Mucosa of rectum (tissue), 2 donors: ENCODE results near the gene TBCC.
"Not testable (repeated sequence)": the region's sequence is repeated elsewhere in the genome, so short reads cannot be mapped to it uniquely, and the experiment has no call there.

Source experiments
- H3K27ac ChIP-seq, 2 donors: one replicate each; pipeline ENCODE4 v1.7.0; 2013; ENCODE audit warnings: inconsistent platforms in 2 of 2, low read depth in 2 of 2, low read length in 2 of 2
- H3K27me3 ChIP-seq, 2 donors: one replicate each; pipeline ENCODE4 v1.7.0; 2013; ENCODE audit warnings: low read length in 2 of 2; ENCODE audit not compliant: control insufficient read depth in 2 of 2, insufficient read depth in 2 of 2
- H3K36me3 ChIP-seq, 2 donors: one replicate each; pipeline ENCODE4 v1.7.0; 2013; ENCODE audit warnings: low read length in 2 of 2; ENCODE audit not compliant: control insufficient read depth in 2 of 2, insufficient read depth in 2 of 2
- H3K4me1 ChIP-seq, 2 donors: one replicate each; pipeline ENCODE4 v1.7.0; 2013; ENCODE audit warnings: low read length in 2 of 2, mild to moderate bottlenecking in 1 of 2; ENCODE audit not compliant: control insufficient read depth in 2 of 2, insufficient read depth in 2 of 2
- H3K4me3 ChIP-seq, 2 donors: one replicate each; pipeline ENCODE4 v1.7.0; 2013; ENCODE audit warnings: low read length in 2 of 2
- H3K9ac ChIP-seq, 2 donors: one replicate each; pipeline ENCODE4 v1.7.0; 2013; ENCODE audit warnings: low read length in 2 of 2, low read depth in 1 of 2, mild to moderate bottlenecking in 1 of 2
- H3K9me3 ChIP-seq, 2 donors: one replicate each; pipeline ENCODE4 v1.7.0; 2013; ENCODE audit warnings: low read length in 2 of 2; ENCODE audit not compliant: control insufficient read depth in 2 of 2
- donor health status: healthy.
- donor health status: Normal muscosa, but diverticular disease.

The TBCC gene

GRCh38 chr6:42735976-42736375 is 9.9 kb downstream of the TBCC start:
- H3K27me3 ChIP-seq, result no peaks in the 10 kb centered on the region
- no peaks in the 10 kb centered on the region for H3K9me3 ChIP-seq
- no peaks in the 10 kb centered on the region for H3K4me1 ChIP-seq
- H3K9ac ChIP-seq, result no peak overlapping the region
- no peaks in the 10 kb centered on the region for H3K36me3 ChIP-seq
- no peak overlapping the region for H3K27ac ChIP-seq
- no peak overlapping the region for H3K4me3 ChIP-seq

- H3K4me1 ChIP-seq, H3K4me3 ChIP-seq, H3K27me3 ChIP-seq, H3K27ac ChIP-seq, H3K36me3 ChIP-seq, H3K9ac ChIP-seq, H3K9me3 ChIP-seq: not testable (repeated sequence)
Measured at GRCh38 chr6:42733867-42734481, 11.9 kb downstream of the TBCC start.

- H3K27me3 ChIP-seq, result no peaks in the 10 kb centered on the region
- no peaks in the 10 kb centered on the region for H3K36me3 ChIP-seq
- H3K27ac ChIP-seq, result no peak overlapping the region
- no peak overlapping the region for H3K4me3 ChIP-seq
- peaks cover 4 to 7% of the 10 kb centered on the region in 2 donors for H3K4me1 ChIP-seq
- H3K9me3 ChIP-seq, result no peaks in the 10 kb centered on the region
- no peak overlapping the region for H3K9ac ChIP-seq
Measured at GRCh38 chr6:42729731-42730130, 16.2 kb downstream of the TBCC start.

GRCh38 chr6:42727627-42728026 is 18.3 kb downstream of the TBCC start:
- H3K9me3 ChIP-seq, result no peaks in the 10 kb centered on the region
- H3K4me1 ChIP-seq, result peaks cover 4 to 7% of the 10 kb centered on the region in 2 donors
- no peaks in the 10 kb centered on the region for H3K36me3 ChIP-seq
- H3K9ac ChIP-seq, result peak overlapping the region; percentile 52 to 64
- peak overlapping the region; percentile 69 to 76 for H3K4me3 ChIP-seq
- peak overlapping the region; percentile 74 to 83 for H3K27ac ChIP-seq
- H3K27me3 ChIP-seq, result no peaks in the 10 kb centered on the region

- no peaks in the 10 kb centered on the region for H3K9me3 ChIP-seq
- no peaks in the 10 kb centered on the region for H3K36me3 ChIP-seq
- H3K27ac ChIP-seq, result peak overlapping the region; percentile 74 to 83
- peaks cover 4 to 7% of the 10 kb centered on the region in 2 donors for H3K4me1 ChIP-seq
- no peaks in the 10 kb centered on the region for H3K27me3 ChIP-seq
- H3K4me3 ChIP-seq, result peak overlapping the region; percentile 69 to 76
- H3K9ac ChIP-seq, result peak overlapping the region; percentile 52 to 64
Measured at GRCh38 chr6:42727087-42727611, 18.8 kb downstream of the TBCC start.

GRCh38 chr6:42726485-42727086 is 19.3 kb downstream of the TBCC start:
- H3K4me3 ChIP-seq, result peak overlapping the region; percentile 69 to 76
- H3K27me3 ChIP-seq, result no peaks in the 10 kb centered on the region
- peaks cover 4 to 7% of the 10 kb centered on the region in 2 donors for H3K4me1 ChIP-seq
- H3K9ac ChIP-seq, result peak overlapping the region; percentile 38 to 64
- H3K36me3 ChIP-seq, result no peaks in the 10 kb centered on the region
- H3K27ac ChIP-seq, result peak overlapping the region; percentile 74 to 83
- no peaks in the 10 kb centered on the region for H3K9me3 ChIP-seq

GRCh38 chr6:42726026-42726425 is 19.9 kb downstream of the TBCC start:
- Histone ChIP-seq H3K4me3 (peak overlapping the region in 1 of 2 donors; percentile 76), H3K36me3 (no peaks in the 10 kb centered on the region), H3K27ac (peak overlapping the region; percentile 8 to 46), H3K27me3 (no peaks in the 10 kb centered on the region), H3K4me1 (peaks cover 4 to 7% of the 10 kb centered on the region in 2 donors), H3K9me3 (no peaks in the 10 kb centered on the region), H3K9ac (no peak overlapping the region)

- H3K9ac ChIP-seq, result no peak overlapping the region
- no peak overlapping the region for H3K4me3 ChIP-seq
- H3K27me3 ChIP-seq, result no peaks in the 10 kb centered on the region
- H3K9me3 ChIP-seq, result no peaks in the 10 kb centered on the region
- no peaks in the 10 kb centered on the region for H3K36me3 ChIP-seq
- peaks cover 4 to 7% of the 10 kb centered on the region in 2 donors for H3K4me1 ChIP-seq
- no peak overlapping the region for H3K27ac ChIP-seq
Measured at GRCh38 chr6:42724825-42725224, 21.1 kb downstream of the TBCC start.

GRCh38 chr6:42722497-42722896 is 23.4 kb downstream of the TBCC start, which contains the start of gene PRPH2:
Gene PRPH2 (minus strand): TSS chr6:42722597. CDS start chr6:42722334, 263 bp downstream.
- no peaks in the 10 kb centered on the region for H3K9me3 ChIP-seq
- H3K27me3 ChIP-seq, result no peaks in the 10 kb centered on the region

GRCh38 chr6:42720739-42721138 is 25.2 kb downstream of the TBCC start:
- no peaks in the 10 kb centered on the region for H3K9me3 ChIP-seq
- no peak overlapping the region for H3K4me3 ChIP-seq
- no peak overlapping the region for H3K9ac ChIP-seq
- no peaks in the 10 kb centered on the region for H3K36me3 ChIP-seq
- no peak overlapping the region for H3K27ac ChIP-seq
- H3K27me3 ChIP-seq, result no peaks in the 10 kb centered on the region
- no peaks in the 10 kb centered on the region for H3K4me1 ChIP-seq

More at GRCh38 chr6:42722497-42722896, 23.4 kb downstream of the TBCC start, which contains the start of gene PRPH2:
- peaks cover 4 to 7% of the 10 kb centered on the region in 2 donors for H3K4me1 ChIP-seq
- no peak within 1 kb of the TSS for H3K9ac ChIP-seq
- H3K4me3 ChIP-seq, result no peak within 1 kb of the TSS
- no peaks in the 10 kb centered on the region for H3K36me3 ChIP-seq
- H3K27ac ChIP-seq, result no peak within 1 kb of the TSS
